GM18508 (cell line): ENCODE data around the gene FMNL2.

Experiments
- ATAC-seq: cut with Tn5 transposase; IDR thresholded peaks from one replicate; pipeline ENCODE4 v1.9.1; 2021; ENCODE audit warnings: moderate number of reproducible peaks; ENCODE audit not compliant: insufficient read depth, unreplicated experiment

FMNL2 gene

GRCh38 chr2:152420363-152420762, 85.4 kb downstream of the FMNL2 start:
- ATAC-seq, result no peak

- ATAC-seq, result no peak
Measured at GRCh38 chr2:152420936-152421335, 86.0 kb downstream of the FMNL2 start.

DNA sequence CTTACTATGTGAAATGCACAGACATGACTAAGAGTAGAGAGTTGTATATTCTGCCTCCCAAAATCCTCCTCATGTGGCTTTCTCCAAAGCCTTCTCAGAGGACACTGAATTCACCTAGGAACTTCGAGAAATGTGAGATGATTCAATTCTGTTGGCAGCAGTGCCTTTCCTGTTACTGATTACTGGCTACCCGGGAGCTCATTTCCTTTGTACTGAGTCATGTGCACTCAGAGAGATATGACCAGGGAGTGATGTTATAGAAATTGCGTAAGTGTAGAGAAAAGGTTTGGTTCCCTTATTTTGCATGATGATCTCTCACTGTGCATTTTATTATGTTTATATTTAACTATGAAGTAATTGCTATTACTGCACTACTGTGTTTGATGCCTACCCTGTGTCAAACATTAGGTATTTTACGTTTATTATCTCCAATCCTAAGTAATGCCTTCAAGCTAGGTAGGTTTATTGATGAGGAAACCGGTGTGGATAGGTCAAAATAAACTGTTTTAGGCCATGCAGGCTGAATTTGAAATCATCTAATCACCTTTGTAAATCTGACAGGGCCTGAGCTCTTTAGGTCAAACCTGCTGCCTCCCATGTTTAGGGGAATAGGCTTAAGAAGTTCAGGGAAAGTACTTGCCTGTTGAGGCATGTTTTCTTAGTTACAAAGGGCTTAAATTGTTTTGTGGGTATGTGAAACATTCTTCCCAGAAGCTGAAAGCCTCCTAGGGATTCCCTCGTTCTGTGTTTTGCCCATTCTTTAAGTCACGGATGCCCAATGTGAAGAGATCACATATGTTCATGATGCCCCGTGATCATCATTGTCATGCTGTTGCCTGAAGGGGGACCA, 86.8 kb downstream of the FMNL2 start:
- ATAC-seq, result peak; percentile 85

DNA sequence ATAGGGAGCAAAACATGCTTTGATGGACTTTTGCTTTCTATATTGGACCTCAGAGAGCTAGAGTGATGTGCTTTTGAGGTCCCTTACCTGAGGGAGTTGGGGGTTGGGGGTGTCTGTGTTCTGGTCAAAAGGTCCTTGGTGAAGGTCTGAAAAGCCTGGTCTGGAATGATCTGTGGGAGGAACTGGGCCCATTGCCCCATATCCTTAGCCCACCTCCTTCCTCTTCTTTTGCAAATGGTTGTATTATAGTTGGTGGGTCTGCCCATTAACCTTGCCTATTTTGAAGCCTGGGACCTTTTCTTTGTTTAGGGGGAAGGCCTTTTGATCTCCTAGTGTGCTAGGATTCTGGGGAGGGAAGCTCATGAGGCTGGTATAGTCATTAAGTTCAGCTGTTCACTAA, 88.7 kb downstream of the FMNL2 start:
- no peak for ATAC-seq

- no peak for ATAC-seq
Measured at GRCh38 chr2:152425765-152426727, 91.1 kb downstream of the FMNL2 start.

DNA sequence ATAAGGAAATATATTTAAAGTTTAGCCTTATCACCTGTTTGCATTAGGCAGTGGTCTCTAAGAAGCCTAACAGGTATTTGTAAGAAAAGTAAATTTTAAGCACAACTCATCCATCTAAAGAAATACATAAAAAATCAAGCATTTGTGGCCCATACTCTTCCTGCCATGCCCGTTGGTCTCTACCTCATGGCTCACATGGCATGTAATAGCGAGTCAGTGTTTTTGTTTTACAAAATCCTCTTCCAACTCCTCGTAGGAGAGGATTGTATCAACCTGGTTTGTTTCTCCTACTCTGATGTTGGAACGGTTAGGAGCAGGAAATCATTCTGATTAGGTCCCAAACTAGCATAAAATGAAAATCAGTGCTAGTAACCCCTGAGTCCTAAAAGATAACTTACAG, 91.8 kb downstream of the FMNL2 start:
- no peak for ATAC-seq

DNA sequence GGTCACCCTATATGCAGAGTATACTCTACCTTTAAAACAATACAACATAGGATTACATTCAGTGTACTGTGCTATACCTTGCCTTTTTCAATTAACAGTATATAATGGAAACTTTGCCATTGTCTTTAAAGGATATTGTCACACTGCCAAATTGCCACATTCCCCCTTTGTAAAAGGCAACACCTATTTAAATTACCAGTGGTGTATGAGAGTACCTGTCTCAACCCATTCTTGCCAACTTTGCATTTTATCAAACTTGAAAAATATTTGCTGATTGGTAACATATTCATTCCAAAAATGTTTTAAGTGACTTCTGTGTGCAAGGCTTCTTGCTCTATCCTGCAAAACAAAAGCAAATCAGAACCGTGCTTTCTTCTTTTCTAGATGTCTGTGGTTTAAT, 92.9 kb downstream of the FMNL2 start:
- no peak for ATAC-seq

GRCh38 chr2:152428800-152429582, 94.0 kb downstream of the FMNL2 start:
- ATAC-seq, result no peak

DNA sequence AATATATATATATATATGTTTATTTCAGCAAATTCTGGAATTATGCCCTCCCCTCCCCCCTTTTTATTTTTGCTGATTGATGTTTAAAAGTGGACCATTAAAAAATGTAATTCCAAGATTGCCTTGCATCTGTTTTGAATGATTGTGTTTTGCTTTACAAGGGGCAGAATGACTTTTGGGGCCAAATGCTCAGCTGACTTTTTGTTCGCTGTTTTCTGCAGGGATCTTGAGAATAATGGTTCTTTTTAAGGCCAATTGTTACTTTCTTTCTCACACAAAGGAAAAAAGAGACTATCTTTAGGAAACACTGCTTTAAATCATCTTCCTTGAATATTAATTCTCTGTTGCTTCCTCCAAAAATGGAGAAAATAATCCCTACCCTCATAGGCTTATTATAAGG, 95.9 kb downstream of the FMNL2 start:
- ATAC-seq, result no peak

GRCh38 chr2:152431370-152432098, 96.6 kb downstream of the FMNL2 start:
- no peak for ATAC-seq

- ATAC-seq, result no peak
Measured at GRCh38 chr2:152432206-152432653, 97.3 kb downstream of the FMNL2 start.

GRCh38 chr2:152432765-152433164, 97.8 kb downstream of the FMNL2 start:
- ATAC-seq, result no peak

DNA sequence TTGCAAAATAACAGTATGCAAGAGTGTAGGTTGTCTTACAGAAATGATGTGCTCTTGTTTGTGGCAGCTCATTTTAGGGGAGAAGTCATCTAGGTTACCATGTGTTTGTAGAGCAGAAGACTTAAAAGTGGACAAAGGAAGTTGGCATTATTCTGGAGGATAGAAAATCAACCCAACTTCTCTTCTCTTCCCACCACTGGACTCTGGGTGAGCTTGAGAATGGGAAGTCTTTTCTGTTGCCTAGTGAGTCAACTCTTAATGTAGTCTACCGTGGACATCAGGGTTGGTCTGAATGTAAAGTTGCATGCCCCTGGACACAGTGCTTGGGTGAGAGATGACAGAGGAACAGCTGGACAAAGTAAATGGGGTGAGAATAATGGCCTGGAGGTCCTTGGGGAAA, 98.3 kb downstream of the FMNL2 start:
- no peak for ATAC-seq

- ATAC-seq, result no peak
Measured at GRCh38 chr2:152433791-152434190, 98.8 kb downstream of the FMNL2 start.

DNA sequence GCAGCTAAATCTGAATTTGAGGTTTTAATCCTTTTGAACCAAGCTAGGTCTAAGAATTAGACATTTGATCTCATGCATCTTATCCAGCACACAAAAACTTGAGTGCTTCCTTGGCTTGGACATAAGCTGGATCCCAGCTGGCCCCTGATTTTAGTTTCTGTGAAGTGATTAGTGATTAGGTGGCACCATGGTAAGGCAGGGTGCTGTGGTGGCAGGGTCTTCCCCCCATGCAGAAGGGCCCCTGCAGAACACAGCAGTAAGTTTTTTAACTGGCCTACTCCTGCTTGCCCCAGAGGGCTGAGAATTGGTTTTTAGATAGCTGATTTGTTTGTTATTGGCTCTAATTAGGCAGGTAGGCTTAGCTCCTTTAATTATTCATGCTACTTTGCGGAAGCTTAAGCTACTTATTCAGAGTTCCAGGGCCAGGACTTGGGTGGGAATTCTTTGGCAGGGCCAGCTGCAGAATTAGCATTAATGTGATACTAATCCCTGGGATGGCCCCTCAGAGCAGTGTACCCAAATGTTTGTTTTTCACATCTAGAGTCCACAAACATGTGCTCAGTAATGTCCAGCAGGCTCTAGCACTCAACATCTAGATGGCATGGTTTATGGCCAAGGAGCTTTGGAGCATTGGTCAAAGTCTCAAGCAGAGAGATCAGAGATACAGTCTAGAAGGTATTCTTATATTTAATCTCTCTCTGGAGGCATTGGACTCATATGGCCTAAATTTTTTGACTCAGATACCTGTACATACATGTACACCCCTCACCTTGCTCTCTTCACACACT, 99.6 kb downstream of the FMNL2 start:
- no peak for ATAC-seq

DNA sequence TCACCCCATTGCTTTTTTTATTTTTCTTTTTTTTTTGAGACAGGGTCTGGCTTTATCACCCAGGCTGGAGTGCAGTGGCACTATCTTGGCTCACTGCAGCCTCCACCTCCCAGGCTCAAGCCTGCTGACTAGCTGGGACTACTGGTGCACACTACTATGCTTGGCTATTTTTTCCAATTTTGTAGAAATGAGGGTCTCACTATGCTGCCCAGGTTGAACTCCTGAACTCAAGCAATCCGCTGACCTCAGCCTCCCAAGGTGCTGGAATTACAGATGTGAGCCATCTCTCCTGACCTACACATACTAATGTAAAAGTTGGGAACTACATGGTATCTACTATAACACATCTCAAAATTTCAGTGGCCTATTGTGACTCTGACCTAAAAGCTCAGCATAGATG, 101.2 kb downstream of the FMNL2 start:
- no peak for ATAC-seq

GRCh38 chr2:152437276-152438108, 102.5 kb downstream of the FMNL2 start:
- no peak for ATAC-seq

DNA sequence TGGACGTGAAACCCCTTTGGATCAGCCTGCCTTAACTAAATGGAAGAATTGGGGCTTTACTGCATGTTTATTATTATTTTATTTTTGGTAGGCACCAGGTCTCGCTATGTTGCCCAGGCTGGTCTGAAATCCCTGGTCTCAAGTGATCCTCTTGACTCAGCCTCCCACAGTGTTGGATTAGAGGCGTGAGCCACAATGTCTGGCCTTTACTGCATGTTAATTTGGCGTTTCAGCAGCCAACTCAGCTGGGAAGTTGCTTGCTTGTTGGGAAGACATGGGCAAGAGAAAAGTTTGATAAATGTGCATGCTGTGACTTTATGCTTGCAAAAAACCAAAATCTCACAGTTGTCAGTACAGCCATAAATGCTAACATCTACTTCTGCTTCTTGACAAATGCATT, 105.1 kb downstream of the FMNL2 start:
- ATAC-seq, result no peak
